Lung (tissue), 12 donors: Measurements from ENCODE around the gene PRDM16. TPM values are rescaled to one million over a fixed set of nuclear protein-coding genes. Genes with fewer than 3 reads are reported as not detected.

Source experiments
- ATAC-seq: fragments of 200-7000 bp; cut with Tn5 transposase; one replicate; pipeline ENCODE4 v1.9.1; 2020; ENCODE audit warnings: moderate number of reproducible peaks; ENCODE audit not compliant: insufficient read depth, low FRiP score
- DNase-seq, 3 donors: peaks; one replicate each; pipeline ENCODE4 v3.0.0-alpha.2; 2013 to 2017
- H3K27ac ChIP-seq, 2 donors: one replicate each; pipeline ENCODE4 v1.5.1; 2013; ENCODE audit warnings: mild to moderate bottlenecking in 2 of 2, moderate library complexity in 2 of 2, control low read depth in 1 of 2, inconsistent platforms in 1 of 2, low read depth in 1 of 2, low read length in 1 of 2
- H3K27me3 ChIP-seq, 3 donors: one replicate each; pipeline ENCODE4 v1.5.1; 2013; ENCODE audit warnings: low read length in 2 of 3; ENCODE audit not compliant: control insufficient read depth in 3 of 3, insufficient read depth in 3 of 3
- H3K36me3 ChIP-seq, 4 donors: one replicate each; pipeline ENCODE4 v1.5.1; 2013; ENCODE audit warnings: low read length in 4 of 4, mild to moderate bottlenecking in 1 of 4, moderate library complexity in 1 of 4; ENCODE audit not compliant: control insufficient read depth in 4 of 4, insufficient read depth in 4 of 4
- H3K4me1 ChIP-seq, 5 donors: one replicate each; pipeline ENCODE4 v1.5.1; 2013; ENCODE audit warnings: low read length in 5 of 5, mild to moderate bottlenecking in 2 of 5, moderate library complexity in 1 of 5; ENCODE audit not compliant: control insufficient read depth in 5 of 5, insufficient read depth in 5 of 5
- H3K4me3 ChIP-seq: one replicate; pipeline ENCODE4 v1.5.1; 2013; ENCODE audit warnings: mild to moderate bottlenecking, control low read depth, moderate library complexity
- H3K9ac ChIP-seq, 2 donors: one replicate each; pipeline ENCODE4 v1.5.1; 2013; ENCODE audit warnings: low read length in 2 of 2, control low read depth in 1 of 2; ENCODE audit not compliant: insufficient read depth in 1 of 2
- H3K9me3 ChIP-seq, 4 donors: one replicate each; pipeline ENCODE4 v1.5.1; 2013; ENCODE audit warnings: low read length in 3 of 4, mild to moderate bottlenecking in 1 of 4, moderate library complexity in 1 of 4; ENCODE audit not compliant: control insufficient read depth in 4 of 4, insufficient read depth in 3 of 4
- WGBS, 2 donors: extraction: QIAGEN DNeasy Blood & Tissue Kit; methylation state at CpG; one replicate each; pipeline ENCODE4 v1.1.7; 2013; 5-methylcytosine and 5-hydroxymethylcytosine counted together
- polyA plus RNA-seq, 2 donors: library from polyadenylated mRNA; stranded (reverse); fragments of 200-250 nt; gene quantifications; one replicate each; pipeline ENCODE4 v1.2.1, GENCODE V29; 2013
- total RNA-seq, 2 donors: library from RNA; depleted of rRNA in 1 of 2; stranded (reverse); fragments of >200 nt in 1 of 2; gene quantifications; one replicate each; pipeline ENCODE4 v1.2.1, GENCODE V29; 2014 to 2021
- TF ChIP-seq, protein P1 (sequence below): IDR thresholded peaks from 2 replicates; pipeline ENCODE4 v1.5.1; 2012; ENCODE audit warnings: mild to moderate bottlenecking; ENCODE audit errors: control extremely low read depth, extremely low read depth
- donor health status: control.
- donor health status: control.
- donor health status: Bipolar disorder and iron deficiency.
- donor health status: healthy.
- donor health status: DM: yes; HTN: yes; CAD: no.

PRDM16 gene
- total and polyA plus RNA-seq, 4 donors: 2.4 to 36.5 (median 13.1) TPM

GRCh38 chr1:3244927-3245315 is 175.9 kb downstream of the PRDM16 start:
- Histone ChIP-seq H3K9me3 (peaks cover 0 to 2% (median 0%) of the 10 kb centered on the region in 4 donors), H3K36me3 (no peaks in the 10 kb centered on the region), H3K4me1 (peaks cover 0 to 64% (median 8%) of the 10 kb centered on the region in 5 donors), H3K27me3 (peaks cover 0 to 11% (median 9%) of the 10 kb centered on the region in 3 donors), H3K9ac (no peak overlapping the region), H3K27ac (no peak overlapping the region), H3K4me3 (no peak overlapping the region)
- DNase-seq (no peak), ATAC-seq (no peak)
- TF ChIP-seq, protein P1, sequence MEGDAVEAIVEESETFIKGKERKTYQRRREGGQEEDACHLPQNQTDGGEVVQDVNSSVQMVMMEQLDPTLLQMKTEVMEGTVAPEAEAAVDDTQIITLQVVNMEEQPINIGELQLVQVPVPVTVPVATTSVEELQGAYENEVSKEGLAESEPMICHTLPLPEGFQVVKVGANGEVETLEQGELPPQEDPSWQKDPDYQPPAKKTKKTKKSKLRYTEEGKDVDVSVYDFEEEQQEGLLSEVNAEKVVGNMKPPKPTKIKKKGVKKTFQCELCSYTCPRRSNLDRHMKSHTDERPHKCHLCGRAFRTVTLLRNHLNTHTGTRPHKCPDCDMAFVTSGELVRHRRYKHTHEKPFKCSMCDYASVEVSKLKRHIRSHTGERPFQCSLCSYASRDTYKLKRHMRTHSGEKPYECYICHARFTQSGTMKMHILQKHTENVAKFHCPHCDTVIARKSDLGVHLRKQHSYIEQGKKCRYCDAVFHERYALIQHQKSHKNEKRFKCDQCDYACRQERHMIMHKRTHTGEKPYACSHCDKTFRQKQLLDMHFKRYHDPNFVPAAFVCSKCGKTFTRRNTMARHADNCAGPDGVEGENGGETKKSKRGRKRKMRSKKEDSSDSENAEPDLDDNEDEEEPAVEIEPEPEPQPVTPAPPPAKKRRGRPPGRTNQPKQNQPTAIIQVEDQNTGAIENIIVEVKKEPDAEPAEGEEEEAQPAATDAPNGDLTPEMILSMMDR: no peak
- WGBS, 2 donors: 83 to 84% methylated on average over 7 of the region's 7 CpGs

DNA sequence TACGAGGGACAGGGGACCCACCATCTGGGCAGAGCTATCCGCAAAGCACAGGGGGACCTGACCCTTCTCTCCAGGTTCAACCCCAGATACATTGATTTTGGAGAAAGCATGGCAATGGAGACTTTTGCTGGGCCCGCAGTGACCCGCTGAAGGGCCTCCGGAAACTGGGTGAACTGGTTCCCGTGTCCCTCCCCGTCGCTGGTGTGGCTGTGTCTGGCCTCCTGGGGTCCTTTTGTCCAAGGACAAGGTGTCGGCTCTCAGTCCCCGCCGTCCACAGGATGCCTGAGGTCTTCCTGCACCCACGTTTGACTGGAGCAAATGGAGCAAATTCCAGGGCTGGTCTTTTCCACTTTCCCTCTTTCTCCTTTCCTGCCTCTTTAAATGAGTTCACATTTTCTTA is 176.3 kb downstream of the PRDM16 start:
- 72 to 84% methylated on average over 12 of the region's 12 CpGs for WGBS, 2 donors
- peaks cover 0 to 61% (median 8%) of the 10 kb centered on the region in 5 donors for H3K4me1 ChIP-seq
- no peak overlapping the region for H3K4me3 ChIP-seq
- no peak overlapping the region for H3K9ac ChIP-seq
- DNase-seq: no peak
- H3K27me3 ChIP-seq: peaks cover 0 to 11% (median 10%) of the 10 kb centered on the region in 3 donors
- no peak overlapping the region for H3K27ac ChIP-seq
- ATAC-seq: no peak
- TF ChIP-seq, protein P1: no peak
- H3K9me3 ChIP-seq: peaks cover 0 to 2% (median 0%) of the 10 kb centered on the region in 4 donors
- no peaks in the 10 kb centered on the region for H3K36me3 ChIP-seq

DNA sequence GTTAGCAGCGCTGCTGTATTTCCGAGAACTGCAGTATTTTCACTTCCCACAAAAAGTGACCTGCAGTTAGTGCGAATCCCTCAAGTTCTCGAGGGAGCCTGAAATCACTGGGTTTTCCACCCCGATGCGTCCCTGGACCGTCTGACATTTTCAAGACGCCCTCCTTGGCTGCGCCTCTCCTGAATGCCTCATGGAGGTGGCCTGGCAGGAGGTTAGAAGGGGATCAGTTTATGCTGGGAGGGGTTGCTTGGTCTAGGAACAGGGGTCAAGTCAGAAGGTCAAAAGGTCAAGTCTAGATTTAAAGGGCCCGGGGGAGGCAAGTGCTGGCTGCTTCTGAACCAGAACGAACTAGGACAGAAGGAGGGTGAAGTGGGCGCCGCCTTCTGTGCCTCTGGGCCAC is 176.8 kb downstream of the PRDM16 start:
- TF ChIP-seq, protein P1: no peak
- H3K9me3 ChIP-seq: peaks cover 0 to 2% (median 0%) of the 10 kb centered on the region in 4 donors
- no peak overlapping the region for H3K9ac ChIP-seq
- peaks cover 0 to 56% (median 6%) of the 10 kb centered on the region in 5 donors for H3K4me1 ChIP-seq
- H3K27me3 ChIP-seq: peaks cover 0 to 12% (median 11%) of the 10 kb centered on the region in 3 donors
- H3K27ac ChIP-seq: no peak overlapping the region
- DNase-seq (no peak), ATAC-seq (no peak)
- H3K4me3 ChIP-seq: no peak overlapping the region
- 81 to 88% methylated on average over 13 of the region's 13 CpGs for WGBS, 2 donors
- H3K36me3 ChIP-seq: no peaks in the 10 kb centered on the region

GRCh38 chr1:3246251-3246650 is 177.2 kb downstream of the PRDM16 start:
- TF ChIP-seq, protein P1: no peak
- Histone ChIP-seq H3K27me3 (peaks cover 0 to 12% (median 11%) of the 10 kb centered on the region in 3 donors), H3K9me3 (peaks cover 0 to 1% (median 0%) of the 10 kb centered on the region in 4 donors), H3K27ac (no peak overlapping the region), H3K4me1 (peaks cover 0 to 51% (median 6%) of the 10 kb centered on the region in 5 donors), H3K9ac (no peak overlapping the region), H3K4me3 (no peak overlapping the region), H3K36me3 (no peaks in the 10 kb centered on the region)
- WGBS, 2 donors: 94 to 96% methylated on average over 16 of the region's 16 CpGs
- no peak for ATAC-seq
- DNase-seq: no peak
